Gastroesophageal sphincter (tissue), 3 donors: ENCODE results near the gene AMELX.

Experiments
- CTCF ChIP-seq, 4 experiments: fragments of 200-600 bp in 2 of 4; fragments of 450-650 bp in 2 of 4; sonication (generic) in 1 of 4; IDR thresholded peaks; one replicate each; pipeline ENCODE4 v1.5.1; 2017 to 2019; ENCODE audit warnings: antibody characterized with exemption in 4 of 4, mild to moderate bottlenecking in 2 of 4, moderate library complexity in 2 of 4
- EP300 ChIP-seq: sonication (generic); formaldehyde crosslinking; IDR thresholded peaks from one replicate; pipeline ENCODE4 v1.6.1; 2017; ENCODE audit warnings: antibody characterized with exemption, mild to moderate bottlenecking
- POLR2AphosphoS5 ChIP-seq: sonication (generic); formaldehyde crosslinking; IDR thresholded peaks from one replicate; pipeline ENCODE4 v1.6.1; 2017; ENCODE audit warnings: antibody characterized with exemption

GRCh38 chrX:11293113-11293512 is at the start of gene AMELX:
- no peak for TF ChIP-seq EP300
- no peak for TF ChIP-seq POLR2AphosphoS5
- TF ChIP-seq CTCF (IDR thresholded peaks at IDR 0.05), result no peak
